Endothelial cell of umbilical vein (primary cell): ENCODE data around the gene DYNLT2.

Source experiments
- CTCF ChIP-seq, 2 donors: IDR thresholded peaks; 1 replicate in 1 of 2; 2 replicates in 1 of 2; pipeline ENCODE4 v1.5.1; 2011; ENCODE audit warnings: low read length in 2 of 2, mild to moderate bottlenecking in 2 of 2, moderate library complexity in 2 of 2, control low read depth in 1 of 2, inconsistent platforms in 1 of 2, low read depth in 1 of 2; ENCODE audit not compliant: insufficient read depth in 1 of 2; ENCODE audit errors: extremely low read depth in 1 of 2
- EZH2 ChIP-seq: IDR thresholded peaks from 2 replicates; pipeline ENCODE4 v1.6.1; 2012; ENCODE audit warnings: borderline replicate concordance, low read depth, mild to moderate bottlenecking, moderate library complexity, low read length, inconsistent platforms; ENCODE audit not compliant: severe bottlenecking
- FOS ChIP-seq: IDR thresholded peaks from 2 replicates; pipeline ENCODE4 v1.6.1; 2011; ENCODE audit warnings: mild to moderate bottlenecking, low read length, moderate library complexity, borderline replicate concordance; ENCODE audit not compliant: insufficient read depth
- GATA2 ChIP-seq: IDR thresholded peaks from 2 replicates; pipeline ENCODE4 v1.7.0; 2011; ENCODE audit warnings: low read depth, mild to moderate bottlenecking, moderate library complexity, mixed read lengths, low read length; ENCODE audit not compliant: insufficient read length, insufficient read depth
- JUN ChIP-seq: IDR thresholded peaks from 2 replicates; pipeline ENCODE4 v1.6.1; 2011; ENCODE audit warnings: borderline replicate concordance, low read depth; ENCODE audit not compliant: insufficient read length, insufficient read depth
- MYC ChIP-seq: IDR thresholded peaks from one replicate; pipeline ENCODE4 v1.6.1; 2011; ENCODE audit warnings: mild to moderate bottlenecking, low read depth, low read length
- POLR2A ChIP-seq: IDR thresholded peaks from 2 replicates; pipeline ENCODE4 v1.6.1; 2012; ENCODE audit warnings: low read depth, mild to moderate bottlenecking, control low read depth, low read length
- POLR2AphosphoS5 ChIP-seq: IDR thresholded peaks from 2 replicates; pipeline ENCODE4 v1.6.1; 2012; ENCODE audit warnings: low read depth, mild to moderate bottlenecking, control low read depth, low read length, moderate library complexity; ENCODE audit not compliant: insufficient read depth
- TF ChIP-seq, protein P1 (sequence below): IDR thresholded peaks from 2 replicates; pipeline ENCODE4 v1.6.1; 2011; ENCODE audit not compliant: insufficient read depth, insufficient read length

DNA sequence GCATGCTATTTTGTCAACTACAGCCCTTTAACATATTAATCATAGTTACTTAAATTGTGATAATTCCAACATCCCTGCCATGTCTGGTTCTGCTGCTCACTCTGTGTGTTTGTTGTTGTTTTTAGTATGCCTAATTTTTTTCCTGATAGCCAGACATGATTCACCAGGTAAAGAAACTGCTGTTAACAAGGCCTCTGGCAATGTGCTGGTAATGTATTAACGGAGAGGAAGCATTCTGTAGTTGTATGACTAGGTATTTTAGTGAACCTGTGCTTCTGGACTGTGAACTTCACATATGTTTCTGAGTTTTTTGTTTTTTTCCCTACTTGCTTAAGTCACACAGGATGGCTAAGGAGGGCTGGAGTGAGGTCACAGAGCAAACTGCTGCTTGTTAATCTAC is 4.8 kb downstream of the DYNLT2 start:
- TF ChIP-seq POLR2A (no peak), POLR2AphosphoS5 (no peak), CTCF (IDR thresholded peaks at IDR 0.05; ENCODE audit: extremely low read depth in 1 of 2, insufficient read depth in 1 of 2, low read depth in 1 of 2, low read length in 2 of 2) (no peak), EZH2 (no peak), JUN (no peak), FOS (no peak), GATA2 (no peak), MYC (no peak)
- TF ChIP-seq, protein P1, sequence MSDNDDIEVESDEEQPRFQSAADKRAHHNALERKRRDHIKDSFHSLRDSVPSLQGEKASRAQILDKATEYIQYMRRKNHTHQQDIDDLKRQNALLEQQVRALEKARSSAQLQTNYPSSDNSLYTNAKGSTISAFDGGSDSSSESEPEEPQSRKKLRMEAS = no peak
